Measurements from ENCODE around the gene CNTN6.

DNA sequence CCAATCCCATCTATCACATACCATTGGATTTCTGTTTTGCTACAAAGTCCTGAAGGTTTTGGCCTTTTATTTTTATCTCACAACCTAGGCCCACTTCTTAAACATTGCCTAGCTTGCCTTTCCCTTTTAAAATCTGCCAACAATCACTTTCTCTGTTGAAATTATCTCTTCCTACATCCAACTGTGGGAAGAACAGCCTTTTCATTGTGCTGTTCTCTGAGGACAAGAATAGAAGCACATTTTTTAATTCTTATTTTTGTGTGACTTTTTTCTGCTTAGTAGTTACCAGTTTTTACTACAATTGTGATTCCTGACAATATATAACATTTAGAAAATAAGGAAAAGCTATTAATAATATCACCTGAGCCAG is 159.2 kb downstream of the CNTN6 start:
- TF ChIP-seq, protein P1, sequence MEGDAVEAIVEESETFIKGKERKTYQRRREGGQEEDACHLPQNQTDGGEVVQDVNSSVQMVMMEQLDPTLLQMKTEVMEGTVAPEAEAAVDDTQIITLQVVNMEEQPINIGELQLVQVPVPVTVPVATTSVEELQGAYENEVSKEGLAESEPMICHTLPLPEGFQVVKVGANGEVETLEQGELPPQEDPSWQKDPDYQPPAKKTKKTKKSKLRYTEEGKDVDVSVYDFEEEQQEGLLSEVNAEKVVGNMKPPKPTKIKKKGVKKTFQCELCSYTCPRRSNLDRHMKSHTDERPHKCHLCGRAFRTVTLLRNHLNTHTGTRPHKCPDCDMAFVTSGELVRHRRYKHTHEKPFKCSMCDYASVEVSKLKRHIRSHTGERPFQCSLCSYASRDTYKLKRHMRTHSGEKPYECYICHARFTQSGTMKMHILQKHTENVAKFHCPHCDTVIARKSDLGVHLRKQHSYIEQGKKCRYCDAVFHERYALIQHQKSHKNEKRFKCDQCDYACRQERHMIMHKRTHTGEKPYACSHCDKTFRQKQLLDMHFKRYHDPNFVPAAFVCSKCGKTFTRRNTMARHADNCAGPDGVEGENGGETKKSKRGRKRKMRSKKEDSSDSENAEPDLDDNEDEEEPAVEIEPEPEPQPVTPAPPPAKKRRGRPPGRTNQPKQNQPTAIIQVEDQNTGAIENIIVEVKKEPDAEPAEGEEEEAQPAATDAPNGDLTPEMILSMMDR (IDR thresholded peaks at IDR 0.05; ENCODE audit: low read depth, low read length, poor library complexity, severe bottlenecking), result no peak
- TF ChIP-seq EZH2phosphoT487 (IDR thresholded peaks at IDR 0.05; ENCODE audit: borderline replicate concordance, low read length), result no peak
